Natural killer cell (primary cell): ENCODE results near the gene COPS3. TPM values are rescaled to one million over a fixed set of nuclear protein-coding genes. Genes with fewer than 3 reads are reported as not detected.

Experiments
- ATAC-seq, 3 donors: fragments of 150-1000 bp in 2 of 3; fragments of 200-7000 bp in 1 of 3; cut with Tn5 transposase; 1 replicate in 1 of 3; 2 replicates in 2 of 3; pipeline ENCODE4 v1.10.0; 2021; ENCODE audit warnings: mild to moderate bottlenecking in 2 of 3, moderate library complexity in 2 of 3
- DNase-seq, 2 donors: peaks; one replicate each; pipeline versions ENCODE4 v3.0.0 to v3.0.0-alpha.2; 2013 to 2021; ENCODE audit warnings: mixed read lengths in 1 of 2
- H3K27ac ChIP-seq: one replicate; pipeline ENCODE4 v1.5.1; 2013; ENCODE audit warnings: mild to moderate bottlenecking, low read length
- H3K27me3 ChIP-seq: one replicate; pipeline ENCODE4 v1.6.1; 2013; ENCODE audit warnings: low read length; ENCODE audit not compliant: control insufficient read depth, insufficient read depth
- H3K36me3 ChIP-seq: one replicate; pipeline ENCODE4 v1.6.1; 2013; ENCODE audit warnings: low read length; ENCODE audit not compliant: control insufficient read depth, insufficient read depth
- H3K4me1 ChIP-seq: one replicate; pipeline ENCODE4 v1.6.1; 2013; ENCODE audit warnings: low read length; ENCODE audit not compliant: control insufficient read depth, insufficient read depth
- H3K4me3 ChIP-seq: one replicate; pipeline ENCODE4 v1.5.1; 2013; ENCODE audit warnings: low read length
- H3K9me3 ChIP-seq: one replicate; pipeline ENCODE4 v1.6.1; 2013; ENCODE audit warnings: low read length; ENCODE audit not compliant: control insufficient read depth, insufficient read depth
- H3K27ac Mint-ChIP-seq, 2 donors: one replicate each; pipeline ENCODE4 v1.8.0; 2022; ENCODE audit warnings: mild to moderate bottlenecking in 2 of 2, mixed read lengths in 2 of 2, moderate library complexity in 1 of 2
- H3K27me3 Mint-ChIP-seq, 2 donors: one replicate each; pipeline ENCODE4 v1.8.0; 2022; ENCODE audit warnings: low read depth in 2 of 2, mixed read lengths in 2 of 2
- H3K36me3 Mint-ChIP-seq: one replicate; pipeline ENCODE4 v1.8.0; 2022; ENCODE audit warnings: mixed read lengths
- H3K4me1 Mint-ChIP-seq, 2 donors: one replicate each; pipeline ENCODE4 v1.8.0; 2022; ENCODE audit warnings: mixed read lengths in 2 of 2
- H3K4me3 Mint-ChIP-seq: one replicate; pipeline ENCODE4 v1.8.0; 2022; ENCODE audit warnings: mild to moderate bottlenecking, moderate library complexity, mixed read lengths
- H3K9me3 Mint-ChIP-seq, 2 donors: one replicate each; pipeline ENCODE4 v1.8.0; 2022; ENCODE audit warnings: mixed read lengths in 2 of 2
- CTCF ChIP-seq: fragments of 200-600 bp; IDR thresholded peaks from one replicate; pipeline ENCODE4 v1.8.0; 2022; ENCODE audit warnings: antibody characterized with exemption
- WGBS: methylation state at CpG from one replicate; pipeline ENCODE4 v1.1.7; 2013; ENCODE audit warnings: missing lambda C conversion rate; ENCODE audit not compliant: insufficient coverage; 5-methylcytosine and 5-hydroxymethylcytosine counted together
- intact Hi-C: fragments of 100-400 bp; cut with micrococcal nuclease; formaldehyde crosslinking; loops from one replicate; pipeline ENCODE4 v1.14.2; 2022
- total RNA-seq, 4 donors: library from RNA; stranded (reverse); fragments of 120-200 nt in 1 of 4; gene quantifications; one replicate each; pipeline versions ENCODE4 v1.2.3 to v1.2.4, GENCODE V29; 2013 to 2022

COPS3 gene
- total RNA-seq, 3 donors from 2014 or later (not counting 1 experiment from before 2014, with no cell fraction given) = 101 to 115 (median 102) TPM

GRCh38 chr17:17237026-17237799, 43.8 kb downstream of the COPS3 start, which contains the start of gene FLCN:
Gene FLCN (minus strand): TSS chr17:17237168. CDS start chr17:17228137, 9,031 bp downstream.
- Mint-ChIP-seq H3K4me3 (peak within 1 kb of the TSS; percentile 97), H3K36me3 (no peaks in the 10 kb centered on the region), H3K4me1 (peaks cover 30 to 44% of the 10 kb centered on the region in 2 donors), H3K27me3 (no peaks in the 10 kb centered on the region), H3K9me3 (no peaks in the 10 kb centered on the region), H3K27ac (peak within 1 kb of the TSS; percentile 99)
- Histone ChIP-seq H3K4me3 (peak within 1 kb of the TSS; percentile 99), H3K27ac (peak within 1 kb of the TSS; percentile 92), H3K4me1 (peaks cover 26% of the 10 kb centered on the region), H3K36me3 (peaks cover 1% of the 10 kb centered on the region), H3K9me3 (no peaks in the 10 kb centered on the region), H3K27me3 (no peaks in the 10 kb centered on the region)
- peak; percentile 87 to 95 (median 91) for ATAC-seq
- TF ChIP-seq CTCF = no peak
- intact Hi-C loops = loop anchor here (1.0 to 5.0 kb wide), 4 partner anchors 31 to 195 kb away; partner anchors contain the start of genes COPS3, MPRIP and PLD6
- under 1% methylated on average over 53 of the region's 53 CpGs for WGBS
- peak; percentile 91 to 95 for DNase-seq

DNA sequence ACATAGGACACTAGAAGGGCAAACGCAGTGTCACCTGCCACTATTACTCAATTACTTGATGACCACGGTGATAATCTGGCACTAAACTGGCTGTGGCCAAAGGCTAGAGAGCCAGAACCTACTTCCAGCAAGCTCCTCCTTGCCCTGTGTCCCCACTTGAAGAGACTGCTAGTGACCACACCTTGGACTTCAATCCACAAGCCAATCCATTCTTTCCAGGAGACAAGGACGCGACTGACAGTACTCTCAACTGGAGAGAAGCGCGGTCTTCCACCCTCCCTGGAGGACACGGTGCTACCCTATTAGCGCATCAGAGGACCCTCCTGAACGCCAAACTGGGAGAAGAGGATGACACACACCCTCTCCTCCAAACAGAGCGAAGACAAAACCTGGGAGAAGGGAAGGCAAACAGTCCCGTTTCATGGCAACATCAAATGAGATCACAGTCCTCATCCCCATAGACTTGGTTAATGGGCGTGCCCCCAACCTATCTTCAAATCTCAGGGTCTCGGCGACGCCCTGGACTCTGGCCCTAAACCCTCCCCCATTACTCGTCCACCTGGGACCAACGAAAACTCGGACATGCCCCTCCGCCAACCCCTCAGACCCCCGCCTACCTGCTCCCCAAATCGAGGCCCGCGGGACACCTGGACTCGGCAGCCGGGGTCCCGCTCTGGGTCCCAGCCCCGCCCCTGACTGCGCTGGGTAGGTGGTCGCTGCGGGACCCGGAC, 44.6 kb downstream of the COPS3 start:
- Histone ChIP-seq H3K4me3 (peak overlapping the region; percentile 99), H3K9me3 (no peaks in the 10 kb centered on the region), H3K4me1 (peaks cover 26% of the 10 kb centered on the region), H3K27me3 (no peaks in the 10 kb centered on the region), H3K27ac (peak overlapping the region; percentile 92), H3K36me3 (peaks cover 8% of the 10 kb centered on the region)
- Mint-ChIP-seq H3K27me3 (no peaks in the 10 kb centered on the region), H3K4me1 (peaks cover 30 to 52% of the 10 kb centered on the region in 2 donors), H3K36me3 (no peaks in the 10 kb centered on the region), H3K27ac (peak overlapping the region; percentile 99), H3K4me3 (peak overlapping the region; percentile 97), H3K9me3 (no peaks in the 10 kb centered on the region)
- WGBS = 3% methylated on average over 31 of the region's 31 CpGs
- ATAC-seq = peak in 2 of 3 donors; percentile 0 to 2
- DNase-seq = peak; percentile 22 to 39
- no peak for TF ChIP-seq CTCF
- intact Hi-C loops = loop anchor here (1.0 to 5.0 kb wide), 4 partner anchors 30 to 194 kb away; partner anchors contain the start of genes COPS3, MPRIP and PLD6

DNA sequence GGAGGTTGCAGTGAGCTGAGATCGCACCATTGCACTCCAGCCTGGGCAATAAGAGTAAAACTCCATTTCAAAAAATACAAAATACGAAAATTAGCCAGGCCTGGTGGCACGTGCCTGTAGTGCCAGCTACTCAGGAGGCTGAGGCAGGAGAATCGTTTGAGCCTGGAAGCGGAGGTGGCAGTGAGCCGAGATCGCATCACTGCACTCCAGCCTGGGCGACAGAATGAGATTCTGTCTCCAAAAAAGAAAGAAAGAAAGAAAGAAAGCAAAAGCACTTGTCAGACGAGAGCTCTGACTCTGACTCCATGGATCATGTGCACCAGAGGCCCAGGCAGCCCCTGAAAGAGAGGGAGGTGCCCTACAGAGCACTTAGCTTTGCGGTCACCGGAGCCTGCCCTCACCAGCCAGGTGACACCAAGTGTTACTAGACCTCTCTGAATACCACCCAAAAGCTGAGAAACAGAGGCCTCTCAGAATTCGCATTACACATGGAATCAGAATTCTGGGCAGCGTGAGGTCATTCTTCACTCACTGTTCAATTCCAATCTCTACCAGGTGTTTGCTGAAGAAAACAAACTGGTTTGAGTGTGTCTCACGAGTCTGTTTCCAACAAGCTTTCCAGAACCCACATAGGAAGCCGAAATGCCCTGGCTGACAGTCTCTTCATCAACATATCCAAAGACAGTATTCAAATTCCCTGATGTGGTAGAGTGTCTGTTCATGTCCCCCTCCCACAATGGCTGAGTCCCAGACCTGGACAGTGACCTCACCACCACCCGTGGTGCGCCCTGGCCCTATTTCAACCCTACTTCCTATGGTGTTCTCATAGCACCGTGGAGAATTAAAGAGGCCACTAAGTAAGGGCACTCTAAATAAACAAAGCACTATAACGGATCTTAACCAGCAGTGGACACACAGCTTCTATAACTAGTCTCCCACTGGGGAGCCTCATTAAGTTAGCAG, 45.6 kb downstream of the COPS3 start:
- intact Hi-C loops = loop anchor here (2.0 to 5.0 kb wide), 3 partner anchors 45 to 193 kb away; partner anchors contain the start of genes COPS3 and MPRIP
- H3K9me3 Mint-ChIP-seq = no peaks in the 10 kb centered on the region
- WGBS = 76% methylated on average over 19 of the region's 19 CpGs

More for the DNA sequence above, 45.6 kb downstream of the COPS3 start:
- H3K36me3 Mint-ChIP-seq = no peaks in the 10 kb centered on the region
- peak overlapping the region; percentile 99 for H3K4me3 ChIP-seq
- no peaks in the 10 kb centered on the region for H3K27me3 ChIP-seq
- peak overlapping the region; percentile 97 for H3K4me3 Mint-ChIP-seq
- ATAC-seq (no peak), DNase-seq (peak in 1 of 2 donors; percentile 14)
- H3K4me1 ChIP-seq = peaks cover 26% of the 10 kb centered on the region
- peak overlapping the region; percentile 99 for H3K27ac Mint-ChIP-seq
- H3K27ac ChIP-seq = peak overlapping the region; percentile 21
- H3K4me1 Mint-ChIP-seq = peaks cover 30 to 52% of the 10 kb centered on the region in 2 donors
- peaks cover 12% of the 10 kb centered on the region for H3K36me3 ChIP-seq
- no peaks in the 10 kb centered on the region for H3K9me3 ChIP-seq
- no peaks in the 10 kb centered on the region for H3K27me3 Mint-ChIP-seq
- no peak for TF ChIP-seq CTCF
